Central memory CD8-positive, alpha-beta T cell (primary cell): Measurements from ENCODE around the gene SLC36A3.

Experiments used
- ATAC-seq: fragments of 150-1000 bp; cut with Tn5 transposase; replicated peaks from 2 replicates; pipeline ENCODE4 v1.10.0; 2022; ENCODE audit warnings: mild to moderate bottlenecking, moderate FRiP score, moderate number of reproducible peaks; ENCODE audit not compliant: poor library complexity, severe bottlenecking; ENCODE audit errors: extremely low read depth
- DNase-seq, 2 donors: peaks; one replicate each; pipeline ENCODE4 v3.0.0; 2021; ENCODE audit warnings: low spot score in 2 of 2
- H3K27ac Mint-ChIP-seq: one replicate; pipeline ENCODE4 v1.8.0; 2022; ENCODE audit warnings: low read depth, mild to moderate bottlenecking, moderate library complexity, mixed read lengths
- H3K27me3 Mint-ChIP-seq: one replicate; pipeline ENCODE4 v1.8.0; 2022; ENCODE audit warnings: mixed read lengths
- H3K36me3 Mint-ChIP-seq: one replicate; pipeline ENCODE4 v1.8.0; 2022; ENCODE audit warnings: mild to moderate bottlenecking, moderate library complexity, mixed read lengths; ENCODE audit not compliant: insufficient read depth
- H3K4me1 Mint-ChIP-seq: one replicate; pipeline ENCODE4 v1.8.0; 2022; ENCODE audit warnings: mixed read lengths
- H3K4me3 Mint-ChIP-seq: one replicate; pipeline ENCODE4 v1.8.0; 2022; ENCODE audit warnings: mild to moderate bottlenecking, moderate library complexity, mixed read lengths
- H3K9me3 Mint-ChIP-seq: one replicate; pipeline ENCODE4 v1.8.0; 2022; ENCODE audit warnings: mixed read lengths

SLC36A3 gene

GRCh38 chr5:151295791-151296477 lies 7.6 kb downstream of the SLC36A3 start:
- Mint-ChIP-seq H3K27me3 (peaks cover 50% of the 10 kb centered on the region), H3K36me3 (no peaks in the 10 kb centered on the region), H3K4me1 (no peaks in the 10 kb centered on the region), H3K4me3 (no peak overlapping the region), H3K9me3 (no peaks in the 10 kb centered on the region), H3K27ac (no peak overlapping the region)
- DNase-seq (no peak), ATAC-seq (no peak)

- H3K9me3 Mint-ChIP-seq: no peaks in the 10 kb centered on the region
- H3K27ac Mint-ChIP-seq: no peak overlapping the region
- peaks cover 42% of the 10 kb centered on the region for H3K27me3 Mint-ChIP-seq
- H3K36me3 Mint-ChIP-seq: no peaks in the 10 kb centered on the region
- ATAC-seq (no peak), DNase-seq (no peak)
- H3K4me3 Mint-ChIP-seq: no peak overlapping the region
- H3K4me1 Mint-ChIP-seq: no peaks in the 10 kb centered on the region
These were observed 8.4 kb downstream of the SLC36A3 start for GRCh38 chr5:151295138-151295537.

- Mint-ChIP-seq H3K4me1 (no peaks in the 10 kb centered on the region), H3K9me3 (no peaks in the 10 kb centered on the region), H3K27ac (no peak overlapping the region), H3K27me3 (peaks cover 32% of the 10 kb centered on the region), H3K36me3 (no peaks in the 10 kb centered on the region), H3K4me3 (no peak overlapping the region)
- ATAC-seq (no peak), DNase-seq (no peak)
These were observed 9.9 kb downstream of the SLC36A3 start for GRCh38 chr5:151293624-151294023.

DNA sequence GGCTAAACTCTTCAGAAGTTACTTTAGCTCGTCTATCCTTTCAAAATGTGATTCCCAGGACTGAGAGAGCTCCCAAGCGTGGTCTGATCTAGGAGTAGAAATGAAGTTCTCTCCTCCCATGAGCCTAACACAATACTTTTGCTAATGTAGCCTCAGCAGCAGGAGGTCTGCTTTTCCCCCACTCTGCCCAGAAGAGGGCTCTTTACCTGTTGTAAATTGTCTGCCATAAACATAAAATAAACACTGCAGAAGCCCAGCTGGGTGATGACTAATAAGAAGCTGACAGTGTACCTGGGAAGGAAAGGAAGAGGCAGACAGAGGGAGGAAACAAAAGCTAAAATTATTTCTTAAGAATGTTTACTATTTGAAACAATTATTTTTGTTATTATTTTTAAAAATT lies 15.4 kb downstream of the SLC36A3 start:
- H3K27me3 Mint-ChIP-seq: peaks cover 13% of the 10 kb centered on the region
- no peak overlapping the region for H3K4me3 Mint-ChIP-seq
- no peak overlapping the region for H3K27ac Mint-ChIP-seq
- DNase-seq (no peak), ATAC-seq (no peak)
- no peaks in the 10 kb centered on the region for H3K36me3 Mint-ChIP-seq
- no peaks in the 10 kb centered on the region for H3K4me1 Mint-ChIP-seq
- no peaks in the 10 kb centered on the region for H3K9me3 Mint-ChIP-seq

- no peak overlapping the region for H3K4me3 Mint-ChIP-seq
- no peak overlapping the region for H3K27ac Mint-ChIP-seq
- DNase-seq (no peak), ATAC-seq (no peak)
- H3K4me1 Mint-ChIP-seq: no peaks in the 10 kb centered on the region
- H3K27me3 Mint-ChIP-seq: peaks cover 18% of the 10 kb centered on the region
- no peaks in the 10 kb centered on the region for H3K9me3 Mint-ChIP-seq
- no peaks in the 10 kb centered on the region for H3K36me3 Mint-ChIP-seq
These were observed 17.3 kb downstream of the SLC36A3 start for GRCh38 chr5:151286246-151286645.

DNA sequence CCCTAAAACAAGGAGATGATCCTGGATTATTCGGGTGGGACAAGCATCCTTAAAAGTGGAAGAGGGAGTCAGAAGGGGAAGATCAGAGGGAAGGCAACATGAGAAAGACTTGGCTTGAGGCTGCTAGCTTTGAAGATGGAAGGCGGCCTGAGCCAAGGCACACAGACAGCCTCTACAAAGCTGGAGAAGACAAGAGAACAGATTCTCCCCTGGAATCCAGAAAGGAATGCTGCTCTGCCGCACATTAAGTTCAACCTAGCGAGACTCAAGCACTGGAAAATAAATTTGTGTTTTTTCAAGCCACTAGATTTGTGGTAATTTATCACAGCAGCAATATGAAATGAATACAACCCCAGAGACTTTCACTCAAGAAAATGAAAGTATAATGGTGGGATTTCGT lies 17.9 kb downstream of the SLC36A3 start:
- Mint-ChIP-seq H3K4me3 (no peak overlapping the region), H3K36me3 (no peaks in the 10 kb centered on the region), H3K27ac (no peak overlapping the region), H3K9me3 (no peaks in the 10 kb centered on the region), H3K4me1 (no peaks in the 10 kb centered on the region), H3K27me3 (peaks cover 18% of the 10 kb centered on the region)
- DNase-seq: no peak
- no peak for ATAC-seq

DNA sequence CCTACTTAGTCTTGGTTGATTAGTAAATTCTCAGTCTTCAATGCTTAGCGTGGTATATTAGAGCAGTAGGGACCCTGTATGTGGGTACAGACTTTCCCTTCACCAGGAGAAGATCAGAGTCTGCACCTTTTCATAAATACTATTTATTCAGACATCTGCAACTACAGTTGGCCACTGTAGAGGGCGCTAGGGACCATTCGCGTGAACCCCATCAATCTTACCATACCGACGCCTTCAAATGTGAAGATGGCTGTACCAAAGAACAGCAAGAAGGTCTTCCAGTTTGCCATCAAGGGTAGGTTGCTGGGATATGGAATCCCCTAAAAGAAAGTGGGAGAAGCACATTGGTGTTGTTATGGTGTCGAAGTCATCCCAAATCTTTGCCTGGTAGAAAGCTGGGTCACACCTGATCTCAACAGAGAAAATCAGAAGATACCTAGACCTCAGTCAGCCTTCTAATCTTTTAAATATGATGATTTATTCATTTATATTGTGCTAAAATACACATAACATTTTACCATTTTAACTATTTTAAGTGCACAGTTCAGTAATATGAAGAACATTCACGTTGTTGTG lies 19.1 kb downstream of the SLC36A3 start:
- Mint-ChIP-seq H3K36me3 (peaks cover 1% of the 10 kb centered on the region), H3K27me3 (peaks cover 25% of the 10 kb centered on the region), H3K9me3 (no peaks in the 10 kb centered on the region), H3K27ac (no peak overlapping the region), H3K4me1 (no peaks in the 10 kb centered on the region), H3K4me3 (no peak overlapping the region)
- ATAC-seq (no peak), DNase-seq (no peak)

DNA sequence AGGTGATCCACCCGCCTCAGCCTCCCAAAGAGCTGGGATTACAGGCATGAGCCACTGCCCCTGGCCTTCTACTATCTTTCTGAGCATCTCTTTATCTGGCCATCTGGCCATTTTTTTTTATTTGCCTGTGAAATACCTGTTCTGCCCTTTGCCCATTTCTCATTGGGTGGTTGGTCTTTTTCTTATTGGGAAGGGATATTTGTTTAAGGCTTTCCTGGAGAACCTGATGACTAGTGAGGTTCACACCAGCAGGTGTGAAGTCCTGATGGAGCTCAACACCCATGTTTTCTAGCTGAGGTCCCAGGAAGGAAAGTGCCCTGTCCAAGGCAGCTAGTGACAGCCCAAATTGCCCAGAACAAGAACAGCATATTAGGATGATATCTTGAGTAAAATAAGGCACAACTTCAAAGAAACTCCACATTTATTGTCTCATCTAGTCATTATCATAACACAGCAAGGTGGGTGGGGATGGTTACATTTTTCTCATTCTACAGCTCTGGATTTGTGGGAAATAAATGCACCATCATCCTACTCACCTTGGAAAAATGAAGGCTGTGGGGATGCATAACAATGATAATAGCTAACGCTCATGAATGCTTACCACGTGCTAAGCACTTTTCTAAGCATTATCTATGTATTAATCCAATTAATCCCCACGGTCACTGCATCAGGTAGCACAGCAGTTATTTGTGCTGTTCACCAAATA lies 20.3 kb downstream of the SLC36A3 start:
- no peak overlapping the region for H3K27ac Mint-ChIP-seq
- ATAC-seq (no peak), DNase-seq (no peak)
- no peak overlapping the region for H3K4me3 Mint-ChIP-seq
- H3K9me3 Mint-ChIP-seq: no peaks in the 10 kb centered on the region
- H3K4me1 Mint-ChIP-seq: no peaks in the 10 kb centered on the region
- H3K36me3 Mint-ChIP-seq: peaks cover 1% of the 10 kb centered on the region
- H3K27me3 Mint-ChIP-seq: peaks cover 25% of the 10 kb centered on the region

DNA sequence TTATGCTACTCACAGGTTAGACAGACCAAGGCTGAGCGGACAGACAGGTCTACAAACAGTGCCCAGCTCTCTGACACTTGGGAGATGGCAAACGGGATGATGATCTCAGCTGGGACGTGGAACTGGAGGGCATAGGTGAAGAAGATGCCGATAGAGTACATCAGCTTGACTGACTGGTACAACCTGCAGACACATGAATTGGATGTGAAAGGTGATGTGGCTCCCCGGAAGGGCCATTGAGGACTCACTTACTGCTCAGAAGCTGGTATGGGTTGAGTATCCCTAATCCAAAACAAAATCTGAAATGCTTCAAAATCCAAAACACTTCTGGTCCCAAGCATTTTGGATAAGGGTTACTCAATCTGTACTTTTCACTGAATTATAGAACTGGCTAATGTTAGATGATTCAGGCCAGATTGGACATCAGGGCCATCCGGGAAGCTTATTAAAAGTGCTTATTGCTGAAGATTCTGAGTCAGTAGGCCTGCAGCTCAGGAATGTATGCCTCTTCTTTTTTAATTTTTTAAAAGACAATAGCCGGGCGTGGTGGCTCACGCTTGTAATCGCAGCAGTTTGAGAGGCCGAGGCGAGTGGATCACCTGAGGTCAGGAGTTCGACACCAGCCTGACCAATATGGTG lies 22.4 kb downstream of the SLC36A3 start:
- Mint-ChIP-seq H3K27me3 (peaks cover 25% of the 10 kb centered on the region), H3K4me1 (no peaks in the 10 kb centered on the region), H3K27ac (no peak overlapping the region), H3K9me3 (no peaks in the 10 kb centered on the region), H3K36me3 (peaks cover 1% of the 10 kb centered on the region), H3K4me3 (no peak overlapping the region)
- no peak for ATAC-seq
- no peak for DNase-seq

DNA sequence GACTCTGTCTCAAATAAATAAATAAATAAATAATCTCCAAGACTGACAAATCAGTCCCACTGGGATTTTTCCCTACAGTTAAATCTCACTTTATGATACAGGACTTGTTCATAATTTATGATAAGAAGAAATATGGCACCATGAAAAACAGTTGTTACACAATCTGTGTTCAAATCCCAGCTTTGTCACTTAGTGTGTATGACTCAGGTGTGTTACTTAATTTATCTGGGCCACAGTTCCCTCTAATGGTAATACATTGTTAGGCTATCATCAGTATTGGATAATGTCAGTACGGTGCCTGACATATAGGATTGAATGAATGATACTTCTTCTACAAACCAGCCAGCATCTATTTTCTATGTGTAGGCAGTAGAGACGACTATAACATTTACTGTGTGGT lies 23.1 kb downstream of the SLC36A3 start:
- no peak overlapping the region for H3K27ac Mint-ChIP-seq
- DNase-seq: no peak
- peaks cover 25% of the 10 kb centered on the region for H3K27me3 Mint-ChIP-seq
- no peaks in the 10 kb centered on the region for H3K4me1 Mint-ChIP-seq
- H3K4me3 Mint-ChIP-seq: no peak overlapping the region
- ATAC-seq: no peak
- peaks cover 1% of the 10 kb centered on the region for H3K36me3 Mint-ChIP-seq
- H3K9me3 Mint-ChIP-seq: no peaks in the 10 kb centered on the region

DNA sequence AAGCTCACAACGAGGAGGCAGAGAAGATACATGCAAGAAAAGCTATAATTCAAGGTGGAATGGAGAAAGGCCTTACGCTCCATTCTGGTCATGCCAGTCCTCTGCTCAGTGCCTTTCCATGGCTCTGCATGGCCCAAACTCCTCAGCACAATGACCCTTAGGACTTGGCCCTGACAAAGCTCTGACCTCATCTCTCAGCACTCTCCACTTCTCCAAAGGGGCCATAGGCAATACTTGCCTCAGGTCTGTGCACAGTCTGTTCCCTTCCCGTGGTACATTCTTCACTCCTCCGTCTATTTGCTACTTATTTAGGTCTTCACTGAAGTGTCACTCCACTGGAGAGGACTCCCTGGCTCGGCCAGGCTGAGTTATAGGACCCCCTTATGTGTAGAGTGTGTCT lies 24.7 kb downstream of the SLC36A3 start:
- Mint-ChIP-seq H3K36me3 (peaks cover 1% of the 10 kb centered on the region), H3K27ac (no peak overlapping the region), H3K4me1 (no peaks in the 10 kb centered on the region), H3K9me3 (no peaks in the 10 kb centered on the region), H3K4me3 (no peak overlapping the region), H3K27me3 (peaks cover 19% of the 10 kb centered on the region)
- DNase-seq (no peak), ATAC-seq (no peak)

- peaks cover 1% of the 10 kb centered on the region for H3K36me3 Mint-ChIP-seq
- H3K9me3 Mint-ChIP-seq: no peaks in the 10 kb centered on the region
- no peak overlapping the region for H3K27ac Mint-ChIP-seq
- no peak overlapping the region for H3K4me3 Mint-ChIP-seq
- no peaks in the 10 kb centered on the region for H3K4me1 Mint-ChIP-seq
- H3K27me3 Mint-ChIP-seq: peaks cover 7% of the 10 kb centered on the region
- DNase-seq (no peak), ATAC-seq (no peak)
These were observed 27.8 kb downstream of the SLC36A3 start for GRCh38 chr5:151275803-151276202.

DNA sequence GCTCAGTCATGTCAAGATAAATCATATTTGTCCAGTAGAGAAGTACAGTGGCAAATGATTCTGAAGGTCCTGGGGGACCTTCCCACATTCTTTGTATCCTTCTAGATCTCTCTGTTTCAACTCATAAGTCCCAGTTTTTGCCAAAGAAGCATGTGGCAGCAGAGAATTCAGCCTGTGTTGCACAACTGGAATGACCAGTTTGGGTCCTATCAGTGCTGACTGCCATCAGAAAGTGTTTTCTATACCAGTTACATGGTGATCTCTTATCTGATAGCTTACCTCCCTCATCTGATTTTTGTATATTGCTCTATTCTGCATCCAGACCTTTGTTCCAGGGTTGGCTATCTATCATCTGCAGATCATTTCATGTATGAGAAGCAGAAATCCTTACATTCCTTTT lies 28.9 kb downstream of the SLC36A3 start:
- DNase-seq (no peak), ATAC-seq (no peak)
- Mint-ChIP-seq H3K36me3 (no peaks in the 10 kb centered on the region), H3K4me3 (no peak overlapping the region), H3K27ac (no peak overlapping the region), H3K9me3 (no peaks in the 10 kb centered on the region), H3K27me3 (peaks cover 1% of the 10 kb centered on the region), H3K4me1 (no peaks in the 10 kb centered on the region)
